HepG2 (cell line): ENCODE measurements around the gene PTPRB. TPM values are rescaled to one million over a fixed set of nuclear protein-coding genes. Genes with fewer than 3 reads are reported as not detected.

Experiments used
- ATAC-seq: fragments of 200-7000 bp; cut with Tn5 transposase; 3 replicates; pipeline ENCODE4 v1.9.1; 2020; ENCODE audit warnings: mild to moderate bottlenecking, moderate library complexity
- BruUV-seq: library from RNA; stranded (reverse); fragments of 400-500 nt; replicated peaks from 2 replicates; lab custom pipeline; 2021; lab: Mats Ljungman, UMichigan
- CTCF ChIA-PET: fragments of 300-600 bp; formaldehyde crosslinking; extraction: SDS; loops from one replicate; lab custom pipeline; 2021; ENCODE audit warnings: low total read pairs, inconsistent platforms, low intra/inter-chr PET ratio; lab: Yijun Ruan, JAX
- POLR2A ChIA-PET: fragments of 350-600 bp; sonication (Branson Sonifier 250); formaldehyde crosslinking; loops from one replicate; lab custom pipeline; 2020; ENCODE audit warnings: antibody characterized with exemption, inconsistent platforms; lab: Yijun Ruan, JAX
- DNase-seq: peaks from one replicate; pipeline ENCODE4 v3.0.0-alpha.2; 2015; ENCODE audit warnings: low spot score
- FAIRE-seq: peaks from 3 replicates; lab custom pipeline; 2011; peaks lifted over from hg19 to GRCh38; lab: Jason Lieb, UNC
- H2AFZ ChIP-seq: one replicate; pipeline ENCODE4 v1.6.1; 2011; ENCODE audit warnings: low read length, inconsistent platforms
- H3K27ac ChIP-seq: fragments of 300-600 bp; 3 replicates; pipeline ENCODE4 v1.8.0; 2011; ENCODE audit warnings: mixed run types, mild to moderate bottlenecking, mixed read lengths, low read length, inconsistent platforms; ENCODE audit not compliant: insufficient read depth; ENCODE audit errors: extremely low read length
- H3K27me3 ChIP-seq, 2 experiments: fragments of 200-600 bp in 1 of 2; 2 replicates in 1 of 2; 3 replicates in 1 of 2; pipeline versions ENCODE4 v1.6.0 to v1.8.0; 2011; ENCODE audit warnings: low read length in 2 of 2, mild to moderate bottlenecking in 2 of 2, moderate library complexity in 2 of 2, inconsistent platforms in 1 of 2; ENCODE audit not compliant: insufficient read depth in 2 of 2, control insufficient read depth in 1 of 2
- H3K36me3 ChIP-seq, 2 experiments: fragments of 200-600 bp in 1 of 2; replicated peaks in 1 of 2; 2 replicates in 1 of 2; 3 replicates in 1 of 2; pipeline versions ENCODE4 v1.5.1 to v1.8.0; 2011; ENCODE audit warnings: low read length in 2 of 2, inconsistent platforms in 1 of 2; ENCODE audit not compliant: insufficient read depth in 2 of 2, control insufficient read depth in 1 of 2
- H3K4me1 ChIP-seq: 2 replicates; pipeline ENCODE4 v1.5.1; 2012; ENCODE audit warnings: low read length, inconsistent platforms; ENCODE audit not compliant: insufficient read depth
- H3K4me2 ChIP-seq: 2 replicates; pipeline ENCODE4 v1.6.0; 2011; ENCODE audit warnings: low read depth, low read length, inconsistent platforms
- H3K4me3 ChIP-seq, 3 experiments: fragments of 200-600 bp in 1 of 3; sonication (generic), shearing (Covaris generic) in 1 of 3; replicated peaks in 1 of 3; 2 replicates each; pipeline ENCODE4 v1.5.1; 2011 to 2016; ENCODE audit warnings: low read length in 3 of 3, inconsistent platforms in 2 of 3, low read depth in 2 of 3, mild to moderate bottlenecking in 2 of 3, control low read depth in 1 of 3, mixed read lengths in 1 of 3; ENCODE audit not compliant: insufficient read depth in 1 of 3
- H3K79me2 ChIP-seq: one replicate; pipeline ENCODE4 v1.6.1; 2011; ENCODE audit warnings: low read length, inconsistent platforms; ENCODE audit not compliant: insufficient read depth
- H3K9ac ChIP-seq: 2 replicates; pipeline ENCODE4 v1.6.0; 2011; ENCODE audit warnings: mild to moderate bottlenecking, low read depth, low read length, inconsistent platforms; ENCODE audit not compliant: insufficient read depth
- H3K9me3 ChIP-seq: 2 replicates; pipeline ENCODE4 v1.5.1; 2012; ENCODE audit warnings: mild to moderate bottlenecking, low read length
- H4K20me1 ChIP-seq: 2 replicates; pipeline ENCODE4 v1.6.0; 2011; ENCODE audit warnings: inconsistent platforms, mild to moderate bottlenecking, low read length, moderate library complexity; ENCODE audit not compliant: insufficient read depth
- CEBPB ChIP-seq: IDR thresholded peaks from 2 replicates; pipeline ENCODE4 v1.6.1; 2011; ENCODE audit warnings: low read depth, low read length, improper control_type of control experiment, borderline replicate concordance
- CEBPG ChIP-seq: IDR thresholded peaks from 2 replicates; pipeline ENCODE4 v1.6.1; 2016
- FOSL2 ChIP-seq: sonication (generic); formaldehyde crosslinking; IDR thresholded peaks from 2 replicates; pipeline ENCODE4 v1.4.0; 2020; ENCODE audit warnings: missing genetic modification reagents
- GLI4 ChIP-seq: sonication (generic); formaldehyde crosslinking; IDR thresholded peaks from 2 replicates; pipeline ENCODE4 v1.5.1; 2020; ENCODE audit warnings: missing genetic modification reagents, mild to moderate bottlenecking, moderate library complexity, borderline replicate concordance
- HHEX ChIP-seq: IDR thresholded peaks from 2 replicates; pipeline ENCODE4 v1.6.1; 2016; ENCODE audit warnings: control low read depth
- KLF11 ChIP-seq: IDR thresholded peaks from 2 replicates; pipeline ENCODE4 v1.6.1; 2016; ENCODE audit warnings: missing compliant biosample characterization
- MAFF ChIP-seq: IDR thresholded peaks from 2 replicates; pipeline ENCODE4 v1.6.1; 2011; ENCODE audit warnings: low read depth, low read length, improper control_type of control experiment
- MAFK ChIP-seq, 2 experiments: IDR thresholded peaks in 1 of 2; conservative IDR thresholded peaks in 1 of 2; 2 replicates each; pipeline ENCODE4 v1.6.1; 2011; ENCODE audit warnings: improper control_type of control experiment in 2 of 2, low read length in 2 of 2
- NFKB2 ChIP-seq: sonication (generic); formaldehyde crosslinking; IDR thresholded peaks from 2 replicates; pipeline ENCODE4 v1.4.0; 2020; ENCODE audit warnings: missing genetic modification reagents, borderline replicate concordance
- NFYB ChIP-seq: sonication (generic); formaldehyde crosslinking; IDR thresholded peaks from 2 replicates; pipeline ENCODE4 v1.4.0; 2020; ENCODE audit warnings: missing genetic modification reagents
- SOX6 ChIP-seq, 2 experiments: fragments of 450-650 bp in 1 of 2; sonication (generic) in 1 of 2; formaldehyde crosslinking in 1 of 2; IDR thresholded peaks; 2 replicates each; pipeline versions ENCODE4 v1.4.0 to v1.6.1; 2017 to 2020; ENCODE audit warnings: antibody characterized with exemption in 1 of 2, mild to moderate bottlenecking in 1 of 2, missing genetic modification reagents in 1 of 2
- ZNF280D ChIP-seq: sonication (generic); formaldehyde crosslinking; IDR thresholded peaks from 2 replicates; pipeline ENCODE4 v1.5.1; 2020; ENCODE audit warnings: mild to moderate bottlenecking, missing genetic modification reagents
- ZNF414 ChIP-seq: sonication (generic); formaldehyde crosslinking; IDR thresholded peaks from 2 replicates; pipeline ENCODE4 v1.5.0; 2020; ENCODE audit warnings: missing genetic modification reagents
- ZNF549 ChIP-seq: sonication (generic); formaldehyde crosslinking; IDR thresholded peaks from 2 replicates; pipeline ENCODE4 v1.5.0; 2020; ENCODE audit warnings: missing genetic modification reagents
- ZNF616 ChIP-seq: sonication (generic); formaldehyde crosslinking; IDR thresholded peaks from 2 replicates; pipeline ENCODE4 v1.5.0; 2020; ENCODE audit warnings: low read depth, mild to moderate bottlenecking, missing genetic modification reagents
- ZNF619 ChIP-seq: sonication (generic); formaldehyde crosslinking; IDR thresholded peaks from 2 replicates; pipeline ENCODE4 v1.4.0; 2020; ENCODE audit warnings: mild to moderate bottlenecking, missing genetic modification reagents
- ZNF790 ChIP-seq: sonication (generic); formaldehyde crosslinking; IDR thresholded peaks from 2 replicates; pipeline ENCODE4 v1.8.0; 2022; ENCODE audit warnings: missing genetic modification reagents, mild to moderate bottlenecking, borderline replicate concordance
- WGBS: methylation state at CpG from one replicate; pipeline ENCODE4 v1.1.6; 2017; ENCODE audit warnings: low lambda C conversion rate; 5-methylcytosine and 5-hydroxymethylcytosine counted together
- in situ Hi-C: cut with HindIII; loops from 2 replicates; pipeline ENCODE4 v1.10.0; 2017; ENCODE audit warnings: low pct_unique_long_range_greater_than_20kb; ENCODE audit not compliant: extremely low pct_ligation_motif_present
- intact Hi-C: fragments of 100-400 bp; cut with micrococcal nuclease; formaldehyde crosslinking; loops from one replicate; pipeline ENCODE4 v1.10.0; 2022; ENCODE audit not compliant: unreplicated experiment
- polyA plus RNA-seq, 8 experiments: library from polyadenylated mRNA; depleted of rRNA in 3 of 8; stranded (reverse) in 7 of 8; unstranded in 1 of 8; fragments of >200 nt; fragmentation: Illumina TruSeq in 4 of 8; extraction: Trizol in 4 of 8; gene quantifications; 2 replicates each; pipeline versions ENCODE4 v1.2.1 to v1.2.3, GENCODE V29; 2011 to 2016; ENCODE audit warnings: low read depth in 4 of 8, missing spikeins in 1 of 8, mixed read lengths in 1 of 8; ENCODE audit not compliant: insufficient read depth in 1 of 8
- total RNA-seq, 5 experiments: library from RNA; depleted of rRNA; stranded (reverse); fragments of >200 nt; fragmentation: Illumina TruSeq; extraction: Trizol; gene quantifications; 2 replicates each; pipeline ENCODE4 v1.2.3, GENCODE V29; 2016; ENCODE audit warnings: low read depth in 1 of 5

Gene PTPRB
- total and polyA plus RNA-seq, 2 of the 13 experiments (the other 11 are each of a cell fraction or from before 2014, with no cell fraction given) = 0.02 to 0.07 TPM

- Histone ChIP-seq H3K9me3 (no peaks in the 10 kb centered on the region), H3K36me3 (no peaks in the 10 kb centered on the region), H3K27ac (no peak overlapping the region), H3K79me2 (no peaks in the 10 kb centered on the region), H3K9ac (no peak overlapping the region), H4K20me1 (no peaks in the 10 kb centered on the region), H3K4me3 (no peak overlapping the region), H2AFZ (no peak overlapping the region), H3K27me3 (no peaks in the 10 kb centered on the region; a peak in 1 of 5 replicates), H3K4me1 (peaks cover 10% of the 10 kb centered on the region), H3K4me2 (no peak overlapping the region)
- intact Hi-C loops = loop anchor here (10.0 kb wide), 1 partner anchor 586 kb away; no protein-coding TSS in a partner anchor
- ChIA-PET POLR2A (no interaction called here), CTCF (no interaction called here)
- ATAC-seq (no peak), DNase-seq (no peak), FAIRE-seq (no peak)
- in situ Hi-C loops = loop anchor here (10.0 kb wide), 1 partner anchor 666 kb away; no protein-coding TSS in a partner anchor
- peak; percentile 91 for TF ChIP-seq CEBPB
- no peak for TF ChIP-seq NFKB2
- peak; percentile 55; the same call in 1 of the 2 replicates for TF ChIP-seq CEBPG (CRISPR knock-in tag)
- 69% methylated on average over 8 of the region's 8 CpGs for WGBS
- no TSS peak for BruUV-seq
Measured at GRCh38 chr12:70571029-70571428, 66.2 kb downstream of the PTPRB start.

- POLR2A ChIA-PET = no interaction called here
- H3K27me3 ChIP-seq = no peaks in the 10 kb centered on the region
- no peaks in the 10 kb centered on the region for H4K20me1 ChIP-seq
- no peaks in the 10 kb centered on the region for H3K79me2 ChIP-seq
- WGBS = 26% methylated on average over 4 of the region's 4 CpGs
- H3K4me1 ChIP-seq = peaks cover 15% of the 10 kb centered on the region
- DNase-seq (peak; percentile 74), FAIRE-seq (peak; percentile 52), ATAC-seq (peak; percentile 75)
- CTCF ChIA-PET = interaction anchor here (0.6 kb wide), 1 partner anchor 124 kb away, joined by 3 read pairs; no protein-coding TSS in a partner anchor
- no TSS peak for BruUV-seq
- no peak overlapping the region for H3K9ac ChIP-seq
- no peak overlapping the region for H2AFZ ChIP-seq
- no peak overlapping the region for H3K4me3 ChIP-seq
- no peak overlapping the region for H3K27ac ChIP-seq
- H3K36me3 ChIP-seq = no peaks in the 10 kb centered on the region
- H3K9me3 ChIP-seq = no peaks in the 10 kb centered on the region
- in situ Hi-C loops (no loop called here), intact Hi-C loops (no loop called here)
- H3K4me2 ChIP-seq = no peak overlapping the region
- TF ChIP-seq ZNF790 = no peak
- no peak for TF ChIP-seq KLF11 (CRISPR knock-in tag)
- TF ChIP-seq ZNF549 = no peak
- peak; percentile 56; the same call in 1 of the 2 replicates for TF ChIP-seq MAFF
- TF ChIP-seq ZNF280D (CRISPR knock-in tag) = no peak
- TF ChIP-seq ZNF414 (CRISPR knock-in tag) = no peak
- no peak for TF ChIP-seq ZNF619 (CRISPR knock-in tag)
- TF ChIP-seq ZNF616 (CRISPR knock-in tag) = no peak
- no peak for TF ChIP-seq NFYB (CRISPR knock-in tag)
- no peak for TF ChIP-seq HHEX
- peak; percentile 7 to 78; a peak in 2 of 4 replicates for TF ChIP-seq MAFK (conservative IDR thresholded peaks at IDR 0.05 in 1 of 2, IDR thresholded peaks at IDR 0.05 in 1 of 2; ENCODE audit: low read length in 2 of 2)
- TF ChIP-seq SOX6 (IDR thresholded peaks at IDR 0.05) = no peak
- TF ChIP-seq SOX6 (CRISPR knock-in tag; IDR thresholded peaks at IDR 0.05) = peak; percentile 42; the same call in 1 of the 2 replicates
- no peak for TF ChIP-seq GLI4 (CRISPR knock-in tag)
- peak; percentile 57 for TF ChIP-seq FOSL2 (CRISPR knock-in tag)
Measured at GRCh38 chr12:70561550-70561949, 75.7 kb downstream of the PTPRB start.
